ENCODE measurements around the gene SLC25A48. TPM values are rescaled to one million over a fixed set of nuclear protein-coding genes. Genes with fewer than 3 reads are reported as not detected.

SLC25A48 gene
- total and polyA plus RNA-seq, 2 of the 4 experiments (the other 2 are of a cell fraction): not detected

DNA sequence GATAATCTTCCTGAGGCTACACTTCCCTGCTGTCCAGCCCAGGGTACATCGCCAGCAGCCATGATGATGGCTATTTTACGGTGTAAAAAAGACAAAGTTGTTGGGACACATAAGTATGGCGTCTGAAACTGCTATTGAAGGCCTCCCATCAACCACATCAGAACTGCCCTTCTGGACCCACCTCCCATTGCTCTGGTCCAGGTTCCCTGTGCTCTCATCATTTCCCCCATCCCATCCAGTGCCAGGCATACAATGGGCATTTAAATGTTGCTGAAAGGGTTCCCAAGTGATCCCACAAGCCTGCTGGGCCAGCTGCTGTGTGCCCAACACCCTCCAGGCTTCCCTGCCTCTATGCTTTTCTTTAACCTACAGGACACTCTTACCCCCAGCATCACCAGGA, 50.6 kb downstream of the SLC25A48 start:
- Histone ChIP-seq H4K20me1 (ENCODE audit: insufficient read depth, low read length) (no peaks in the 10 kb centered on the region), H3K23ac (ENCODE audit: low read depth, low read length) (no peak overlapping the region), H3K27me3 (ENCODE audit: control insufficient read depth, insufficient read depth, low read length) (peaks cover 23% of the 10 kb centered on the region), H4K91ac (ENCODE audit: insufficient read depth, low read depth, low read length) (no peak overlapping the region), H3K9me3 (ENCODE audit: control insufficient read depth, insufficient read depth, low read length) (no peaks in the 10 kb centered on the region), H4K8ac (ENCODE audit: low read depth in 2 of 2, low read length in 2 of 2) (no peak overlapping the region), H2AFZ (replicated peaks; ENCODE audit: low read length, poor library complexity) (no peak overlapping the region), H2AK9ac (replicated peaks; ENCODE audit: low read depth, low read length, poor library complexity) (no peak overlapping the region), H3K9ac (ENCODE audit: low read depth, low read length) (no peak overlapping the region), H3K4me2 (ENCODE audit: low read depth, low read length) (no peak overlapping the region), H3K4ac (ENCODE audit: low read depth, low read length) (no peak overlapping the region), H3K36me3 (ENCODE audit: control insufficient read depth, insufficient read depth, low read length) (no peaks in the 10 kb centered on the region), H2BK20ac (ENCODE audit: low read depth, low read length) (no peak overlapping the region), H2BK5ac (ENCODE audit: low read depth, low read length, poor library complexity, severe bottlenecking) (no peak overlapping the region), H3K79me1 (ENCODE audit: low read depth in 1 of 2, low read length in 2 of 2) (no peaks in the 10 kb centered on the region), H2BK15ac (ENCODE audit: low read depth, low read length) (no peak overlapping the region), H3K4me3 (ENCODE audit: insufficient read depth, low read depth, low read length) (no peak overlapping the region), H3K14ac (replicated peaks; ENCODE audit: low read depth, low read length) (no peak overlapping the region), H3K56ac (ENCODE audit: extremely low read depth, insufficient read depth, low read length) (no peak overlapping the region), H3K4me1 (ENCODE audit: control insufficient read depth, insufficient read depth, low read length) (peaks cover 4% of the 10 kb centered on the region; the same call in 1 of the 2 replicates), H4K5ac (ENCODE audit: low read depth, low read length) (no peak overlapping the region), H3K9me1 (ENCODE audit: insufficient read depth, low read length) (no peaks in the 10 kb centered on the region), H3K27ac (ENCODE audit: insufficient read depth, low read length) (no peak overlapping the region), H3K18ac (ENCODE audit: low read depth, low read length) (no peak overlapping the region), H2AK5ac (ENCODE audit: low read depth, low read length) (no peak overlapping the region), H2BK120ac (ENCODE audit: low read depth, low read length) (no peak overlapping the region)
- POLR2A ChIA-PET (ENCODE audit: unreplicated experiment): no interaction called here
- dilution Hi-C loops (cut with HindIII; ENCODE audit: low sequenced_read_pairs, unreplicated experiment) (no loop called here), intact Hi-C loops (cut with micrococcal nuclease) (loop anchor here (5.0 to 10.0 kb wide), 3 partner anchors 132 to 540 kb away; no protein-coding TSS in a partner anchor), in situ Hi-C loops (cut with MboI; ENCODE audit: low sequenced_read_pairs) (loop anchor here (5.0 kb wide), 2 partner anchors 197 to 327 kb away; no protein-coding TSS in a partner anchor)
- CTCF ChIA-PET: no interaction called here
- DNase-seq (no peak), ATAC-seq (ENCODE audit: low read depth) (no peak)
- no CpG with 5 or more reads among the region's 3 CpGs for WGBS, 2 experiments (ENCODE audit: extremely low coverage in 2 of 2, insufficient read length in 1 of 2)
- TF ChIP-seq MXI1 (IDR thresholded peaks at IDR 0.05; ENCODE audit: borderline replicate concordance, low read depth, low read length) (no peak), CEBPB (IDR thresholded peaks at IDR 0.05; ENCODE audit: low read depth, low read length) (no peak), SMC3 (IDR thresholded peaks at IDR 0.05; ENCODE audit: low read depth, low read length) (no peak), NFE2L2 (IDR thresholded peaks at IDR 0.05; ENCODE audit: low read depth, low read length) (no peak), RAD21 (IDR thresholded peaks at IDR 0.05; ENCODE audit: low read length) (no peak), FOS (IDR thresholded peaks at IDR 0.05; ENCODE audit: low read depth, low read length) (no peak), BHLHE40 (IDR thresholded peaks at IDR 0.05; ENCODE audit: low read depth, low read length) (no peak), RFX5 (IDR thresholded peaks at IDR 0.05; ENCODE audit: low read depth, low read length) (no peak)
- BruUV-seq (replicated peaks): no TSS peak
